OCI-LY3 (cell line): ENCODE measurements around the gene PREP.

Experiments
- H2AFZ ChIP-seq: fragments of 200-600, 300-600 bp; shearing (Covaris generic); 2 replicates; pipeline ENCODE4 v1.6.0; 2014; ENCODE audit warnings: antibody characterized with exemption, low read depth, low read length
- H3K27ac ChIP-seq: fragments of 200-600, 300-600 bp; sonication (generic); 2 replicates; pipeline ENCODE4 v1.5.1; 2014; ENCODE audit warnings: mild to moderate bottlenecking, low read length, moderate library complexity, mixed read lengths
- H3K27me3 ChIP-seq: fragments of 200-600, 300-600 bp; sonication (generic); 2 replicates; pipeline ENCODE4 v1.6.1; 2014; ENCODE audit warnings: low read depth, low read length, mixed read lengths
- H3K36me3 ChIP-seq: fragments of 200-600, 300-600 bp; sonication (generic); replicated peaks from 2 replicates; pipeline ENCODE3; 2014; ENCODE audit warnings: low read depth, low read length, mixed read lengths
- H3K4me1 ChIP-seq: fragments of 300-600, 200-600 bp; sonication (generic); 2 replicates; pipeline ENCODE4 v1.6.1; 2014; ENCODE audit warnings: low read length, mixed read lengths
- H3K4me2 ChIP-seq: fragments of 200-600, 300-600 bp; sonication (generic); 2 replicates; pipeline ENCODE4 v1.6.1; 2014; ENCODE audit warnings: low read length, mixed read lengths
- H3K4me3 ChIP-seq: fragments of 300-600, 200-600 bp; sonication (generic); 2 replicates; pipeline ENCODE4 v1.5.1; 2014; ENCODE audit warnings: antibody characterized with exemption, mild to moderate bottlenecking, low read length, moderate library complexity
- H3K79me2 ChIP-seq: fragments of 300-600, 200-600 bp; shearing (Covaris generic); 2 replicates; pipeline ENCODE4 v1.6.1; 2014; ENCODE audit warnings: mild to moderate bottlenecking, low read length, mixed read lengths
- H3K9ac ChIP-seq: fragments of 300-600, 200-600 bp; shearing (Covaris generic); 2 replicates; pipeline ENCODE4 v1.6.0; 2014; ENCODE audit warnings: mild to moderate bottlenecking, low read length, moderate library complexity
- H3K9me3 ChIP-seq: fragments of 200-600, 300-600 bp; shearing (Covaris generic); 2 replicates; pipeline ENCODE4 v1.6.1; 2014; ENCODE audit warnings: low read length, mixed read lengths; ENCODE audit not compliant: insufficient read depth
- H4K20me1 ChIP-seq: fragments of 200-600, 300-600 bp; sonication (generic); 2 replicates; pipeline ENCODE4 v1.6.1; 2016; ENCODE audit warnings: low read length, mixed read lengths; ENCODE audit not compliant: insufficient read depth
- EZH2phosphoT487 ChIP-seq: fragments of 200-600 bp; shearing (Covaris generic); IDR thresholded peaks from 2 replicates; pipeline ENCODE4 v1.6.1; 2018; ENCODE audit warnings: antibody characterized with exemption, mixed run types, low read depth
- TF ChIP-seq, protein P1 (sequence below): fragments of 200-600, 300-600 bp; sonication (generic); IDR thresholded peaks from 2 replicates; pipeline ENCODE4 v1.5.1; 2014; ENCODE audit warnings: antibody characterized with exemption, low read length, low read depth

PREP gene

DNA sequence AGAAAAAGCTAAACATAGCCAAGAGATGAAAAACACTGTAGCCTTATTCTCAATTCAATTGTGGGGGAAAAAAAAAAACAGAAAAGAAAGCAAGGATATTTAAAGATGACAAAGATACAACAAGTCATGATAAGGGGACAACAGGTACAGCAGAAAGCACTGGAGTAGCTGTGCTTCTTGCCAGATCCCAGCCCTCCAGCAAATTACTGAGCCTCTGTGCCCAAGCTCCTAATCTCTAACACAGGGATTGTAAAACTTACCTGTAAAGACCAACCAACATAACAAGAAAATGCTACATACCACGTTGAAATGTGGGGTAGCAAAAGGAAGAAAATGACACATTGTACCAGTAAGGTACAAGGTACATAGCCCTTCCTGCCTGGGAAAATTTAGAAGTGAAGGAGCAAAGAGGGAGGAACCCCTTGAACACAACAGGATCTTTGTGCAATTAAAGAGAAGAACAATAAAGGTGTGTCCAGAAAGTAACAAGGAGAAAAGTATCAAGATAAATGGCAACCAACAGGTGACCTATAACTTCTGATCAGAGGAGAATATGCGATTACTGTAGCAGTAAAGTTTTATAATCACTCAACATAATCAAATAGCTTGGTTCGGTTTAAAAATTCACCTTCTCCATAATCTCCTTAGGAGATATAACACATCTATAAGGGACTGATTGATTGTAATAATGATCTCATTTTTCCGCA is 30.6 kb downstream of the PREP start:
- no peaks in the 10 kb centered on the region for H4K20me1 ChIP-seq
- H3K4me2 ChIP-seq = no peak overlapping the region
- no peak overlapping the region for H3K4me3 ChIP-seq
- H3K36me3 ChIP-seq = peaks cover 30% of the 10 kb centered on the region
- H3K27me3 ChIP-seq = no peaks in the 10 kb centered on the region
- TF ChIP-seq EZH2phosphoT487 = no peak
- TF ChIP-seq, protein P1, sequence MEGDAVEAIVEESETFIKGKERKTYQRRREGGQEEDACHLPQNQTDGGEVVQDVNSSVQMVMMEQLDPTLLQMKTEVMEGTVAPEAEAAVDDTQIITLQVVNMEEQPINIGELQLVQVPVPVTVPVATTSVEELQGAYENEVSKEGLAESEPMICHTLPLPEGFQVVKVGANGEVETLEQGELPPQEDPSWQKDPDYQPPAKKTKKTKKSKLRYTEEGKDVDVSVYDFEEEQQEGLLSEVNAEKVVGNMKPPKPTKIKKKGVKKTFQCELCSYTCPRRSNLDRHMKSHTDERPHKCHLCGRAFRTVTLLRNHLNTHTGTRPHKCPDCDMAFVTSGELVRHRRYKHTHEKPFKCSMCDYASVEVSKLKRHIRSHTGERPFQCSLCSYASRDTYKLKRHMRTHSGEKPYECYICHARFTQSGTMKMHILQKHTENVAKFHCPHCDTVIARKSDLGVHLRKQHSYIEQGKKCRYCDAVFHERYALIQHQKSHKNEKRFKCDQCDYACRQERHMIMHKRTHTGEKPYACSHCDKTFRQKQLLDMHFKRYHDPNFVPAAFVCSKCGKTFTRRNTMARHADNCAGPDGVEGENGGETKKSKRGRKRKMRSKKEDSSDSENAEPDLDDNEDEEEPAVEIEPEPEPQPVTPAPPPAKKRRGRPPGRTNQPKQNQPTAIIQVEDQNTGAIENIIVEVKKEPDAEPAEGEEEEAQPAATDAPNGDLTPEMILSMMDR = no peak
- no peak overlapping the region for H3K9ac ChIP-seq
- no peak overlapping the region for H2AFZ ChIP-seq
- no peaks in the 10 kb centered on the region for H3K4me1 ChIP-seq
- H3K9me3 ChIP-seq = no peaks in the 10 kb centered on the region
- no peaks in the 10 kb centered on the region for H3K79me2 ChIP-seq
- no peak overlapping the region for H3K27ac ChIP-seq

DNA sequence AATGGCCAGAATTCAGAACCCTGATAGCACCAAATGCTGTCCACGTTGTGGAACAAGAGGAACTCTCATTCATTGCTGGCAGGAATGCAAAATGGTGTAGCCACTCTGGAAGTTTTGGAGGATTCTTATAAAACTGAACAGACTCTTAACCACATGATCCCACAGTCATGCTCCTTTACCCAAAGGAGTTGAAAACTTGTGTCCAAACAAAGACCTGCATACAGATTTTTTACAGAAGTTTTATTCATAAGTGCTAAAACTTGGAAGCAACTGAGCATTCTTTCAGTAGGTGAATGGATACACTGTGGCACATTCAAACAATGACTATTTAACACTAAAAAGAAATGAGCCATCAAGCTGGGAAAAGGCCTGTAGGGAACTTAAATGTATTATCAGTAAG is 32.5 kb downstream of the PREP start:
- H3K27me3 ChIP-seq = no peaks in the 10 kb centered on the region
- H3K4me3 ChIP-seq = no peak overlapping the region
- H3K4me1 ChIP-seq = no peaks in the 10 kb centered on the region
- H2AFZ ChIP-seq = no peak overlapping the region
- H3K9me3 ChIP-seq = no peaks in the 10 kb centered on the region
- peaks cover 24% of the 10 kb centered on the region for H3K36me3 ChIP-seq
- H3K9ac ChIP-seq = no peak overlapping the region
- TF ChIP-seq, protein P1 = no peak
- TF ChIP-seq EZH2phosphoT487 = no peak
- H3K79me2 ChIP-seq = no peaks in the 10 kb centered on the region
- no peak overlapping the region for H3K4me2 ChIP-seq
- no peak overlapping the region for H3K27ac ChIP-seq
- no peaks in the 10 kb centered on the region for H4K20me1 ChIP-seq

DNA sequence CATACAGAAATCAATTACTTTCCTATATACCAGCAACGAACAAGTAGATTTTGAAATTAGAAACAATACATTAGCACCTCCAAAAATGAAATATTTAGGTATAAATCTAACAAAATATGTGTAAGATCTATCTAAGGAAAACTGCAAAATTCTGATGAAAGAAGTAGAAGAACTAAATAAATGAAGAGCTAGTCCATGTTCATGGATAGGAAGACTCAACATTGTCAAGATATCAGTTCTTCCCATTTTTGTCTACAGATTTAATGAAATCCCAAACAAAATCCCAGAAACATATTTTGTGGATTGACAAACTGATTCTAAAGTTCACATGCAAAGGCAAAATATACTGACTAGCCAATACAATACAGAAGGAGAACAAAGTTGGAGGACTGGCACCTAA is 33.7 kb downstream of the PREP start:
- no peak overlapping the region for H2AFZ ChIP-seq
- H3K79me2 ChIP-seq = no peaks in the 10 kb centered on the region
- TF ChIP-seq, protein P1 = no peak
- no peak for TF ChIP-seq EZH2phosphoT487
- no peaks in the 10 kb centered on the region for H3K9me3 ChIP-seq
- H3K27me3 ChIP-seq = no peaks in the 10 kb centered on the region
- H3K9ac ChIP-seq = no peak overlapping the region
- H3K4me1 ChIP-seq = no peaks in the 10 kb centered on the region
- no peak overlapping the region for H3K4me3 ChIP-seq
- H4K20me1 ChIP-seq = no peaks in the 10 kb centered on the region
- no peak overlapping the region for H3K27ac ChIP-seq
- H3K4me2 ChIP-seq = no peak overlapping the region
- peaks cover 24% of the 10 kb centered on the region for H3K36me3 ChIP-seq

DNA sequence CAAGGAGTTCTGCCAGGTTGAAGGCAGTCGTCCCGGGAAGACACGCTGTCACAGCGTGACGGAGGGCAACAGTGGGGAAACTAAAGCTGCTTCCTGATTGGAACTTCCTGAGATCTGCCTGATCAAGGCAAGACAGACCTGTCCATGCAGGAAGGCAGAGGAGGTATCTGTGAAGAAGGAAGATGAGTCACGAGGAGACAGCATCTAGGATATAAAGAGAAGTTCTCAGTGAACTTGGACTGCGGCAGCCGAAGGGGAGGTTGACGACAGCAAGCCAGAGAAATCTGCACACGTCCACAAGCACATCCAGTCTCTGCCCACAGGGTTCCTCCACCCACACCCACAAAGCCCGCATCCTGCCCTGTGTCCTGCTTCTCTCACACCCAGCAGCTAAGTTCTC is 38.6 kb downstream of the PREP start:
- Histone ChIP-seq H3K4me2 (no peak overlapping the region), H2AFZ (no peak overlapping the region), H4K20me1 (no peaks in the 10 kb centered on the region), H3K27ac (no peak overlapping the region), H3K9ac (no peak overlapping the region), H3K4me1 (peaks cover 11% of the 10 kb centered on the region), H3K27me3 (no peaks in the 10 kb centered on the region), H3K9me3 (no peaks in the 10 kb centered on the region), H3K79me2 (no peaks in the 10 kb centered on the region), H3K4me3 (no peak overlapping the region), H3K36me3 (peaks cover 16% of the 10 kb centered on the region)
- TF ChIP-seq, protein P1 = no peak
- TF ChIP-seq EZH2phosphoT487 = no peak
